SK-MEL-5 (cell line): ENCODE results near the gene TIE1. TPM values are rescaled to one million over a fixed set of nuclear protein-coding genes. Genes with fewer than 3 reads are reported as not detected.

Experiments used
- DNase-seq: peaks from one replicate; pipeline ENCODE4 v3.0.0-alpha.2; 2016; ENCODE audit warnings: low read depth, low spot score
- in situ Hi-C: cut with HindIII; loops from 2 replicates; pipeline ENCODE4 v1.10.0; 2016; ENCODE audit warnings: low sequenced_read_pairs, high pct_unique_total_duplicates, low pct_unique_long_range_greater_than_20kb
- polyA plus RNA-seq, 2 experiments: library from polyadenylated mRNA; depleted of rRNA; stranded (reverse); fragments of >200 nt; gene quantifications; 2 replicates each; pipeline ENCODE4 v1.2.3, GENCODE V29; 2015
- total RNA-seq: library from RNA; depleted of rRNA; stranded (reverse); fragments of >200 nt; shearing (Covaris generic); gene quantifications from 2 replicates; pipeline ENCODE4 v1.2.3, GENCODE V29; 2014; rRNA removed

The TIE1 gene
- total RNA-seq, result 0.08 TPM in 1 of 2 replicates, not detected in the other
- polyA plus RNA-seq (2015; cell fraction: cytosol; rRNA removed), result 0.04 TPM in 1 of 2 replicates, not detected in the other
- polyA plus RNA-seq (2015; cell fraction: nucleus; rRNA removed), result not detected in 2 replicates

DNA sequence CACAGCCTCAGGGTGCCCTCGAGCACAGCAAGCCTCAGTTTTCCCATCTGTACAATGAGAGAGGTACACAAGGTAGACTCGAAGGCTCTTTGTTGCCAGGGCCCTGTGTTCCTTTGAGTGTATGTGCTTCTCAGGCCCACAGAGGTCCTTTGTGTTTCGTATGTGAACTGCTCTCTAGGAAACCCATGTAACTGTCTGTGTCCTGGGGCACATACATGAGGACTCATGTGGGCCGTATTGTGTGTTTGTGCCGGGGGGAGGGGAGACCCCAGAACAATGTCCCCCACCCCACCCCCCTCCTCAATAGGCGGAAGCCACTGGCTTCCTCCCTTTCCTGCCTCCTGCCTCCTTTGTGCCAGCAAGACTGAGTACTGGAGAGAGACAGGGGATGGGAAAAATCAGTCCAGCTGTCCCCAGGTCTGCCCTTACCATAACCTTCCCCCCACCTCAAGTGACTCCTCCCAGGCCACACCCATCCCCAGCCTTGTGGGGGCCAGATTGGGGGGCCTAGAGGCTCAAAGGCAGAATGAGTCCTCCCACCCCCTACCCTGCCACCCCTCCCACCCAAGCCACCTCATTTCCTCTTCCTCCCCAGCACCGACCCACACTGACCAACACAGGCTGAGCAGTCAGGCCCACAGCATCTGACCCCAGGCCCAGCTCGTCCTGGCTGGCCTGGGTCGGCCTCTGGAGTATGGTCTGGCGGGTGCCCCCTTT, at the start of gene TIE1:
TSS of gene TIE1 (plus strand) at position 605 of the 717 bp plus-strand sequence. CDS start at position 695, 90 bp downstream.
- DNase-seq, result no peak

DNA sequence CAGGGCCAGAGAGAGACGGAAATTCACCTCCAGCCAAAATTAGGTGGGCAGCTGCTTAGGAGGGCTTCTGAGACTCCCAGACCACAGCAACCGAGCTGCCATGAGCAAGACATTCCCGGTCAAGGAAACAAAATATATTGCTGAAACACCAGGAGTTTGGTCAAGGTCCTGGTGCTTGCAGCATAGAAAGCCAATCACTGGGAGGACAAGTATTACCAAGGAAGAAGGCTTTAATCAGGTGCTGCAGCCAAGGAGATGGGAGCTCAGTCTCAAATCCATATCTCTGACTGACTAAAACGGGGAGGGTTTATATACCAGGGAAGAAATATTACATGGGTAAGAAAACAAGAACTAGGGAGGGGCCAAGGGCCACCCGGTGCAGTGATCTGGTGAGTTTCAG, 49.8 kb upstream of the TIE1 start:
- no peak for DNase-seq
- in situ Hi-C loops, result no loop called here

More for the DNA sequence above, at the start of gene TIE1:
- in situ Hi-C loops, result no loop called here

DNA sequence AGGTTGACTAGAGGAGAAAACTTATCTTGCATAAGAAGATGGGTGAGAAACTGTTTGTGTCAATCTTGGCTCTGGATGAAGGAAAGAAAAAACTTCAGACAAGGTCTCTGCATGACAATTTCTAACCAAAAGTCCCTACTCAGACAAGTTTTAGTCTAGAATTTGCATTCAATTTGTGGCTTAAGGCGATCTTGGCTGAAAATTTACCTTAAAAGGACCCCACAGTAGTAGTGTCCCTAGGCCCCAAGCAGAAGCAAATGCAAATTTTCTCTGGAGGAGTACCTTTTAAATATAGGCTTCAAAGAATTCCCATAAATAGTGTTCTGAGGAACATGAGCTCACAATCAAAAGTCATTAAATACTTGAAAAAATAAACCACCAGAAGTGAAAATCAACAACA, 48.6 kb upstream of the TIE1 start:
- in situ Hi-C loops, result no loop called here
- no peak for DNase-seq

DNA sequence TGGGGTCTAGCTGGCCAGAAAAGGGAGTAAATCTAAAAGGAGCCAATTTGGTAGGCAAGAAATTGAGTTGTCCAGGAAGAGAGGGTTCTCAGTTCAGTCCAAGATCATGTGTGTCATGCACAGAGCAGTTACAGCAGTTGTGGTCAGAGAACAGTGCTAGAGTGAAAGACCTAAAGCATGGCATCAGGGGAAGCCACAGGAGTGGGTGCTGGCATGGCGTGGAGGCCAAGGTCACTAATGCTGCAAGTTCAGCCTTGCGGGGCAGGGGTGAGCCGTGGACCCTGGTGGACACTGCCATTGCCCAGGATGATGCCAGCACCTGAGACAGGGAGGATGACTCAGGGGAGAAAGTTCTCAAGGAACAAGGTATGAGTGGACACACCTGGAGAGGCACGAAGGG, 47.6 kb upstream of the TIE1 start:
- no peak for DNase-seq
- in situ Hi-C loops, result no loop called here

DNA sequence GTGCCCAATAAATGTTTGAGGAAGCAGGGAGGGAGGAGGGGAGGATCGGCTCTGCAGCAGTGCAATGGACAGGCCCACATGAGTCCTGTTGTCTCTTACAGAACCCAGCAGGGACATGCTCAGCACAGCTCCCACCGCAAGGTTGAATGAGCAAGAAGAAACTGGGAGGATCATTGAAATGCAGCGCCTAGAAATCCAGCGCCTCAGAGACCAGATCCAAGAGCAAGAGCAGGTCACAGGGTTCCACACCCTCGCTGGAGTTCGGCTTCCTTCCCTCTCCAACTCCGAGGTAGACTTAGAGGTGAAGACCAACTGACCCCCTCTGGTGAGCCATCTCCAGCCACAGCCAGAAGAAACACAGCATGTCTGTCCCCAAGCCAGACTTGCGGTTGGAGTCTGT, 46.9 kb upstream of the TIE1 start:
- no peak for DNase-seq
- in situ Hi-C loops, result no loop called here

DNA sequence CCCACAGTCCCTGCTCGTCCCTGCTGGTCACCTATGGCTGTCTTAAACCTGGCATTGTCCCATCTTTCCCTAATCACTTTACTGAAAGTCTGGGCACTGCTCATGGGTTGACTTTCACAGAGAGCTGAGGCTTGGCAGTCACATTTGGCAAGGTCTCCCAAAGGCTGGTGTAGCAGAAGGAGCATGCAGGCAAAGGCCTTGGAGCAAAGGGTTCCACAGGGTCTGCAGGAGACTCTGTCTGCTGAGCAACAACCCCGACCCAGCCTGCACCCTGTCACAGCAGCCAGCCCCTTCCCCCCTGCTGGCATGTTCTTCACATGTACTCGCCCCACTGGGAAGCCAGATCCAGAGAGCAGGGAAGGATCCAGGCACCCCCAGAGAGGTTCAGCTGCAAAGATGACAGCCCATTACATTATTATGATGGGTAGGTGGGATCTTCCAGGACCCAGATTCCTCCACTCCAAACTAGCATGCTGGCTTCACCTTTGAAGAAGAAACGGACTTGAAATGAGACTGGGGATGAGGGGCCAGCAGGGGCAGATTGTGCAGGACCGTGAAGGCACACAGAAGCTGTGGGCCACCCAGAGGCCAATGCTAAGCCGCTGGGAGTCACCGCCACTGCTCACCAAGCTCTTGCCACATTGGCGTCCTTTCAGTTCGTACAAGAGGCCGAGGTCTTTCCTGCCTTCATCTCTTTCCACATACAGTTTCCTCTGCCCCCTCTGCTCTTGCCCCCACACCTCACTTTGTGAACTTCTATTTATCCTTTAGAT, 45.2 kb upstream of the TIE1 start:
- DNase-seq, result no peak
- in situ Hi-C loops, result no loop called here

DNA sequence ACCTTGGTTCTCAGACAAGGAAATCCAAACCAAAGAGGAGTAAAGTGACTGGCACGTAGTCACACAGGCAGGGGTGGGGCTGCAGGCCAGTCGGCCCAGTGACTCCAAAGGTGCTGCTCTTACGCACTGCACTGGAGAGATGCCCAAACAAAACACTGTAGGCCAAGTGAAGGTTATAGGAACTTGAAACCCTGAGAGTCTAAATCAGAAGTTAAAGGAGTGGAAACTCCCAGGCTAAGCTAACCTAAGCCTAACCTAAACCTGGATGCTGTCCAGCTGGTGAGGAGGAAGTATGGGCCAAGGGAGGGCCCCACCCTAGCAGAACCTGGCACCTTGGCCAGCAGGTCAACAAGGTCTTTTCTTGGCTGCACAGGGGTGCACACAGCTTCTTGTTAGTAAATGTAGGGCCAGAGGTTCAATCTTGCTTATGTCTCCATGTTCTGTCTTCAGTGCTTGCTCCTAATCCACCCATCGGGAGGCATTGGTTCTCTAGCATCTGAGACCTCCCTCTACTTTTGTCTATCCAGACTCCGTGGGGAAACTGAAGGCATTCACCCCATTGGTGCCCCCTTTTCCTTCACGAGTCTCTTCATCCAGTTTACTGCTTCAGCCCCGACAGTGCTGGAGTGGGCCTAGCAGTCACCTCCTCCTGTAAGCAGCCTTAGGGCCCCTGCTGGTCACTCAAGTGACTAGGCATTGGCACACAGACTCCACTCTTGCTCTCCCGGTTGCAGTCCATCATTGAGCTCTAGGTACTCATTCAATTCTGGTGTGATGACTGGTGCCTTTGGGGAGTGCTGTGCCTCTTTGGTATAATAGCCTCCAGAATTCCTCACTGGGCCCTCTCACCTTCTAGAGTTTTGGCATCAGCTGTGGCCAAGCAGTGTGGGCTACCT, 43.9 kb upstream of the TIE1 start:
- in situ Hi-C loops, result no loop called here
- no peak for DNase-seq

DNA sequence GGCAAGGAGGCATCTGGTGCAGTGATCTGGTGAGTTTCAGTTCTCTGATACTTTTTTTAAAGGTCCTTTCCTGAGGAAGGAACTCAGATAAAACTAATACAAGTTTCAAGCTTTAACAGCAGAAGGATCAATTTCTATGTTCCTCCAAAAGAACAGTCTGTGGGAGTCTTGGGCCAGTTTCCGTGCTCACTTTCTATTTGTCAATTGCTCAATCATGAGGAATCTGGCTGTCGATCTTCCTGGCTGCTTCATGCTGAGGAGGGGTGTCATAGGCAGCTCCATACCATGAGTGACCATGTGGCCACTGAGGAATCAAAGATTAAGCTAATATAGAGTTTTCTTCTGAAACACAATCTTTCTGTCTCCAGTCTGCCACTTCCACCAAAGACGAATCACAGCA, 42.4 kb upstream of the TIE1 start:
- in situ Hi-C loops, result no loop called here
- no peak for DNase-seq

DNA sequence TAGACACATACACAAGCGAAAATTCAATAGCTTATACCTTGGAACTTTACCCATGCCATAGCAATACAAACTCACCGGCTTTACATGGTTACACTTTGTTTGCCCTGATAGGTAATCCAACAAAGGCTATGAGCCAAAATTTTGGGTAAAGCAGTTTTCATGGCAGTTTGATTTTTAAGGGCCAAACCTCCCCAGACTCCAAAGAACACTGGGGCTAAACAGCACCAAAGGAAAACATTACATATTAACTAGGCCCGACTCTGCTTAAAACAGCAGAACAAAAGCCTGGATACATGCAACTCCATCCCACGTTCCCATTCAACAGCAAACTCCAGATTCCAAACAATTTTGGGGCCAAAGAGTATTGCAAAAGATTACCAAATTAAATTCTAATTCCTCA, 35.4 kb upstream of the TIE1 start:
- in situ Hi-C loops, result no loop called here

DNA sequence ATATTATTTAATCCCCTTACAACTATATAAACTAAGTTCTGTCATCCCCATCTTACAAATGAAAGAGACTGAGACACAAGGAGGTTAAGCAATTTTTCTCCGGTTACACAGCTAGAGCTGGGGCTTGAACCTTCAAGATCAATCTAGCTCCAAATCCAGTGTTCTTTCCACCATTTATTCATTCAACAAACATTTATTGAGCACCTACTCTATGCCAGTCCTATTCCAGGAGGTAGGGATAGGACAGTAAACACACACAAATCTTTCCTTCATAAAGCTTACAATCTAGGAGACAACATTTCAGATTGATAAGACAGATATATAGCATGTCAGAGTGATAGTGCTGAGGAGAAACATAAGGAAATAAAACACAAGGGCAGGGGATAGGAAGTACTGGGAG, 33.9 kb upstream of the TIE1 start:
- no peak for DNase-seq
- in situ Hi-C loops, result no loop called here

More for the DNA sequence above, 35.4 kb upstream of the TIE1 start:
- no peak for DNase-seq

DNA sequence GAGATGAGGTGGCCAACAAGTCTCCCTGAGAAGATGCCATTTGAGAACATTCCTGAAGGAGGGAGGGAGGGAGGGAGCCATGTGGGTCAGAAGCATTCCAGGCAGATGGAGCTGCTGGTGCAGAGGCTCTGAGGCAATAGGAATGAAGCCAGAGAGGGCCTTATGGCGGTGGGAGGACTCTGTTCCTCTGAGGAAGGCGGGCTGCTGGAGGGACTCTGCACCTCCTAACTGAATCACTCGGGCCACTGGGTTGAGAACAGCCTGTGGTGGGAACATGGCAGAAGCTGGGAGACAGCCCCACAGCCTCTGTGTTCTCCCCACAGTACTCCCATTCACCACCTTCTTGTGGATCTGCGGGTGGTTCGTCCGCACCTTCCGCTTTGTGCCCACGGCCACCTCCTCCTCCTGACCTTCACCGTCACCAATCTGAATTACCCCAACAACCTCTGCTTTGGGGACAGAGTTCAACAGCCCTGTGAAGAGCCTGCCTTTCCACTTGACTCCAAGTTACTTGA, 33.4 kb upstream of the TIE1 start:
- no peak for DNase-seq
- in situ Hi-C loops, result no loop called here

DNA sequence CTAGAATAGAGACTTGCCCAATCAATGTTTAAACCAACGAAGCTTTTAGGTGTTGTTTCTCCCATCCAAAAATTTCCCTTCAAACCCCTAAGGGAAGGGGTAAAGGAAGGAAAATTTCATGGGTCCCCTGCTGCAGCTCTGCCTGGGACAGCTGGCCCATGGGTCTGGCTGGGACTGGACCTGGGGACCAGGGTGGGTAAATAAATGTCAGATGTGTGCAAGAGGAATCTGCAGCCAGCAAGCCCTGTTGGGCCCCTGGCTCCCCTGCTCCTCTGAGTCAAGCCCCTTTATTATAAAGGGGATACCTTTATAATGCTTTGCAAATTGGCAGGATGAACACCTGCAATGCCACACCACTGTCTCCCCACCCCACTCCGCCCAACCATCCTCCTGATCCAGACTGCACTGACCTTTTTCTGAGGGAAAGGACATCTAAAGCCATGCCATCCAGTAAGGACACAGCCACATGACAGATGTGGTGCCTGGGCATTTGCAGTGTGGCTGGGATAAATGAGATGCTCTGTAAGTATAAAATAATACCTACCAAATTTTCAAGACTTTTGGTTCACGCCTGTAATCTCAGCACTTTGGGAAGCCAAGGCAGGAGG, 32.9 kb upstream of the TIE1 start:
- in situ Hi-C loops, result no loop called here
- no peak for DNase-seq

DNA sequence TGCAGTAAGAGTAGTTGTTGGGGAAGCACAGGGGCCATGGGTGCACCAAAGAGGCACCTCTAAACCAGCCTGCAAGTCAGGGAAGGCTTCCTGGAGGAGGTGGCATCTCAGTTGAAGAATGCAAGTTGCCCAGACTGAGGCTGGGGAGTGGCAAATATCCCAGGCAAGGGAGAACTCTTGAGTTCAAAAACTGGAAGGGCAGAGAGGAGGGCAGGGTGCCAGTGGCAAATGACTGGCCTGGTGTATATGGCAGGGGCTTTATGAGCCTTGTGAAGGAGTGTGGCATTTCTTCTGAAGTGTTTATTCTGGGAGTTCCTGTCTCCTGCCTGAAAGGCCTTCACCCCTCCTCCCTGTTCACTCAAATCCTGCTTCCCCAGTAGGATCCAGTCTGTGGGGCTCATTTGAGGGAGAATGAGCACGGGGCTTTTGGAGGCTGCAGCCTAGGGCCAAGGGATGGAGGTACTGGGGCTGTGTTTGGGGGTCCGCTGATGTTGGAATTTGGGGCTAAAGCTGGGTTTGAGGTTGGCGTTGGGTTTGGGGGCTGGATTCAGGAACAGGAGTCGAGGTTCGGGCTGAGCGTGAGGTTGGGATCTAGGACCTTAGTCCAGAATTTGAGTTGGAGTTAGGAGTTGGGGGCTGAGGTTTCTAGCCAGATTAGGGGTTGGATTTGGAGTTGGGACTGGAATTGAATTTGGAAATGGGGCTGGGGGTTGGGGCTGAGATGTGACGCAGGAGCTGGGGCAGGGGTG, 31.0 kb upstream of the TIE1 start, which contains the start of gene TMEM125:
TSS of gene TMEM125 (plus strand) at position 357 of the 749 bp plus-strand sequence. CDS start 2,740 bp downstream, outside the sequence.
- in situ Hi-C loops, result no loop called here

DNA sequence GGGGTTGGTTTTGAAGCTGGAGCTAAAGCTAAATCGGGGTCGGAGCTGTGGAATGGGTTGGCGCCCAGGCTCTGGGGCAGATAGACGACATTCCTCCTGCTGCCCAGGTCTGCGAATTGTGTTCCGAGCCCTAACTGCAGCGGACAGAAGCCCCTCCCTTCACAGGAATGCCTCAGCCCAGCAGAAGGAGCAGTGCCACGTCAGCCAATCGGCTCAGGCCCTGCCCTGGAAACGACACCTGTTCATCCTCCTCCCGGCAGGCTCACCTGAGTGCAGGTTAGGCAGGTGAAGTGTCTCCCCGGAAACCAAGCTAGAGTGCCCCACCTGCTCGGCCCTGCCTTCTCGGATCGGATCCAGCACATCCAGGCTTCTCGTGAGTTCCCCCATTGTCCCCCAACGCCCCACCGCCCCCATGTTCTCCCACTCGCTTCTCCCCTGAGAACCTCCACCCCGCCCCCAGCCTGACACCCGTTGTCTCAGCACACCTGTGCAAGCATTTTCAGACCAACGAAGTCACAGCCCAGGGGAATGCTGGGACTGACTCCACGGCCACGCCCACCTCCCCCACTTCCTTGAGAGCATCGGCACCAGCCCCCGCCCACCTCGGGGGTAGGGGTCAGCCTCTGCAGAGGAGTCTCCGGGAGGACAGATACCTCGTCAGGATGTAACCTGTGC, 30.2 kb upstream of the TIE1 start:
- no peak for DNase-seq
- in situ Hi-C loops, result no loop called here

More for the DNA sequence above, 31.0 kb upstream of the TIE1 start, which contains the start of gene TMEM125:
- no peak for DNase-seq

DNA sequence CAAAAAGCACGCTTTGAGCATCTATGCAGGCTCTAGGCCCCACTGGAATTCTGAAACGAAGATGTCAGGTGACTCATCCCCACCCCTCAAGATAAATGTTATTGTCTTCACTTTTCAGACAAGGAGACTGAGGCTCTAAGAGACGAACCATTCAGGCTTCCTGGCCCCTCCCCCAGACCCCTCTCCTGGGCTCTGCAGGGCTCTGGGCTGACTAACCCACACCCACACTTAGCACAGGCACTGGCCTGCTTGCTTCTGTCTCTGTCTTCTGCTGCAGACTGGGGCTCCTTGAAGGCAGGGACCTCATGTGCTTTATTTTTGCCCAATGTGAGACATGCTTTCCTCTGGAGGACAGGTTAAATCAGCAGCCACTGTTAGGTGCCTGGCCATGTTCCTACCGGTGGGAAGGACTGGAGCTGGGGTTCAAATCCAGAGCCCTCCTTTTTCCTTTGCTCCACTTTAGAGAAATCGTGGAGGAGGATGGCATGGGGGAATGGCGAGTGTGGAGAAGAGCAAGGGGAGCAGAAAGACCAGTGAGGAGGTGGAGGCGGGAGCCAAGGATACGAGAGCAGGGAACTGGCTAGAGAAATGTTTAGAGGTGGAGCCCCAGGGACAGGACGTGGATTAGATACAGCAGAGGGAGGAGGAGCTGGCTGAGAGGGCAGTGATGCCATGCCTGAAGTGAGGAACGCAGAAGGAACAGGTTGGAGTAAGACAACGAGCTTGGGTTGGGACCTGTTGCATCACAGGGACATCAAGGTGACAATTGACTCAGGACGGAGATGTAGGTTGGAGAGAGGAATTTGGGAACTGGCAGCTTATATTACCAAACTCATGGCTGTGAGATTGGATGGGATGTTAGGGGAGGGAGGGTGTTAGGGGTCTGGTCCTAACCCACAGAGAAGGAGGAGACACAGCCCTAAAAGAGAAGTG, 29.3 kb upstream of the TIE1 start:
- DNase-seq, result no peak
- in situ Hi-C loops, result no loop called here
